ENCODE data around the gene LAMC1. TPM values are rescaled to one million over a fixed set of nuclear protein-coding genes. Genes with fewer than 3 reads are reported as not detected.

Gene LAMC1
- not detected for total RNA-seq

DNA sequence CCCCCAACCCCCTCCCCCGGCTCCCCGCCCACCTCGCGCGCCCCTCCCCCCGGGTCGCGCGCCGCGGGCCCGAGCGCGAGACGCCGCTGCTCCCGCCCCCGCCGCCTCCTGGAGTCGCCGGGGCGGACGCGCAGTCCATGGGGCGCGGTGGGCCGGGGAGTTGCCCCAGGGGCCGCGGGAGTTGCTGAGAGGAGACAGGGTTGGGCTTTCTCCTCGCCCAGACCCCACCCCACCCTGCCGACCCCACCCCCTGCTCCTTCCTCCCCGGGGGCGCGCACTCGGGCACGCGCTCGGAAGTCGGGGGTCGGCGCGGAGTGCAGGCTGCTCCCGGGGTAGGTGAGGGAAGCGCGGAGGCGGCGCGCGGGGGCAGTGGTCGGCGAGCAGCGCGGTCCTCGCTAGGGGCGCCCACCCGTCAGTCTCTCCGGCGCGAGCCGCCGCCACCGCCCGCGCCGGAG is at the start of gene LAMC1:
Gene LAMC1, plus strand, starts transcription at position 275 of the 455 bp plus-strand sequence. CDS start 297 bp downstream, outside the sequence.
- no peak for DNase-seq

DNA sequence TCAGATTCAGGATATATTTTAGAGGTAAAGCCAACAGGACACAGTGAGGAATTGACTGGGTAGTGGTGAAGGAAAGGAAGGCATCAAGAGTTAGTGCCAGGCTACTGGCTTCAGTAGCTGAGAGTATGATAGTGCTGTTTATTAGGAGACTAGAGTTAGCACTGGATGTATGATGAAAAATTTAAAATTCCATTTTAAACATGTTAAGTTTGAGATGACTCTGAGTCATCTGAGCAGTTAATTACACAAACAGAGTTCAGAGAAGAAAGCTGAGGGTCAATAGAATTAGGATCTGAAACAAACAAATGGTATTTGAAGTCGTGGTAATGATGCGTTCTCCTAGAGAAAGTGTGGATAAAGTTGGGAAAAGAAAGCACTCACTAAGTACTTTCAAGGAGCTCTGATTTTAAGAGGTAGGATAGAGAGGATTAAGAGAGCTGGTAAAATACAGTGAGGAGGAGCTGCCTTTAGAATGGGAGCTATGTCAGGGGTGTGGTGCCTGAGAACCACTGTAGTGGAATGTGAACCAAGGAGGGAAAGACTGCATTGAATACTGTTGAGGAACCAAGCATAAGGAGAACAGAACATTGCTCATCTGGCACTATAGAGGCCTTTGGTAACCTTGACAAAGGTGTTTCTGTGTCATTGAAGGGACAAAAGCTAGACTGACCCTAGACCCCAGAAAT is 48.6 kb upstream of the LAMC1 start:
- no peak for DNase-seq

DNA sequence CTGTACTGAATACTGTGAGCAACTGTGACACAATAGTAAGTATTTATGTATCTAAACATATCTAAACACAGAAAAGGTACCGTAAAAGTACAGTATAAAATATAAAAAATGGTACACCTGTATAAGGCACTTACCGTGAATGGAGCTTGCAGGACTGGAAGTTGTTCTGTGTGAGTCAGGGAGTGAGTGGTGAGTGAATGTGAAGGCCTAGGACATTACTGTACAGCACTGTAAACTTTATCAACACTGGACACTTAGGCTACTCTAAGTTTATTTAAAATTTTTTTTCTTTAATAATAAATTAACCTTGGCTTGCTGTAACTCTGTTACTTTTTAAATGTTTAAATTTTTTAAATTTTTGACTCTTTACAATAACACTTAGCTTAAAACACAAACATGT is 45.7 kb upstream of the LAMC1 start:
- no peak for DNase-seq

GRCh38 chr1:182978151-182978853 is 44.9 kb upstream of the LAMC1 start:
- DNase-seq: no peak

- no peak for DNase-seq
Observed at GRCh38 chr1:182984138-182984537, 39.1 kb upstream of the LAMC1 start.

DNA sequence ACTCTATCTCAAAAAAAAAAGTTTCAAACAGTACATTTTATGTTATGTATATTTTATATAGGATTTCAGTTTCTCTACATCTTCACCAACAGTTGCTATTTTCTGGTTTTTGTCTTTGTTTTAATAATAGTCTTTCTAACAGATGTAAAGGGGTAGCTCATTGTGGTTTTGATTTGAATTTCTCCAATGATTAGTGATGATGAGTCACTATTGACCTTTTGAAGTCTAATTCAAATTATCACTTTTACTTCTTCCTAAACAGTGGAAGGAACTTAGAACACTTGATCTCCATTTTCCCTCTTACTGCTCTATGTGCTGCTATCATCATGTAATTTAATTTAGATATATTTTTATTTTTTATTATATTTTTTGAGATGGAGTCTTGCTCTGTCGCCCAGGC is 38.6 kb upstream of the LAMC1 start:
- no peak for DNase-seq

GRCh38 chr1:182985876-182986275 is 37.3 kb upstream of the LAMC1 start:
- DNase-seq: no peak

DNA sequence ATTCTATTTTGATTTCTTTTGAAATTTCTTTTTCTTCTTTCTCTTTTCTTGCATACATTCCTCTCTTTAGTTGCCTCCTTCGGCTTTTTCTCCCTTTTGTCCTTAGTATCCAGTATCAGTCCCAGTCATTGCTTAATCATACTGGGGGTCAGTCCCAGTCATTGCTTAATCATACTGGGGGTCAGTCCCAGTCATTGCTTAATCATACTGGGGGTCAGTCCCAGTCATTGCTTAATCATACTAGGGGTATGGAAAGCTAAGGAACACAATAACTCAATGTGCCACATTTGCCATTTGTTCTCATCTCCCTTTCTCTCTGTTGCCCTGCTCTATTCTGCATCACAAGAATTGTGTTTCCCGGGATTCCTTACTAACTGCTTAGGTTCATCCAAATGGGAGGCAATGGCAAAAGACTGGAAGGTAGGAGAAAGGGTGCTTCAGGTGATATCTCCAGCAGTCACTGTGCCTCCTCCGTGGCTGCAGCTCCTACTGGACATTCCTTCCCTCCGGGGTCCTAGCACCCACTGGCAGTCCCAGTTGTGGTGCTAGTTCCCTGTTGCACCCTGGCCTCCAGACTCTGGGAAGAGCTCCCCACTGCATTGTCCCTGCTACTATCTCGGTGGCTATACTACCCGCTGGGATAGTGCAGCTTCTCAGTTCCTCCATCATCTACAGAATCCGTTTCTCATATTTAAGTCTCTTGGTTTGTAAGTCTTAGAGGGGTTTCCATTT is 32.6 kb upstream of the LAMC1 start:
- DNase-seq: no peak

GRCh38 chr1:182993746-182994145 is 29.5 kb upstream of the LAMC1 start:
- no peak for DNase-seq

DNA sequence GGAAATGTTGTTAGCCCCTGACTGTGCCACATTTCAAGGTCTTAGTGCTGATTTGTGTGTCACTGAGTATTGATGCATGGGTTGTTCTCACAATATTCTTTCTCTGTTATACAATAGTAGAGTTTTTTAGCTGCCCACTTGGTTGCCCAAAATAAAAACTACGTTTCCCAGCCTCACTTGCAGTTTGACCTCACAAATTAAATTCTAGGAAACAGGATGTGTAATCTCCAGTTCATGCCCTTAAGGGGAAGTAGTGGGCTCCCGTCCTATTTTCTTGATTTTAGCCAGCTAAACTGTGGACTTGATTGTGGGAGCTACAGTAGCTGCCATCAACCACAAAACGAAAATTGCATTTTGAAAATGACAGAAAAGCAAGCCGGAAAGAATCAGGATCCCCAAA is 27.3 kb upstream of the LAMC1 start:
- no peak for DNase-seq

DNA sequence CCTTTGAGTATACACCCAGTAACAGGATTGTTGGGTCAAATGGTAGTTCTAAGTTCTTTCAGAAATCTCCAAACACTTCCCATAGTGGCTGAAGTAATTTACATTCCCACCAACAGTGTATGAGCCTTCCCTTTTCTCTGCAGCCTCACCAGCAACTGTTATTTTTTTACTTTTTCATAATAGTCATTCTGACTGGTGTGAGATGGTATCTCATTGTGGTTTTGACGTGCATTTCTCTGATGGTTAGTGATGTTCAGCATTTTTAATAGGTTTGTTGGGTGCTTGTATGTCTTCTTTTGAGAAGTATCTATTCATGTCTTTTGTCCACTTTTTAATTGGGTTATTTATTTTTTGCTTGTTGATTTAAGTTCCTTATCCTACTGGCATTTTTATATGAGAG is 26.4 kb upstream of the LAMC1 start:
- no peak for DNase-seq

DNA sequence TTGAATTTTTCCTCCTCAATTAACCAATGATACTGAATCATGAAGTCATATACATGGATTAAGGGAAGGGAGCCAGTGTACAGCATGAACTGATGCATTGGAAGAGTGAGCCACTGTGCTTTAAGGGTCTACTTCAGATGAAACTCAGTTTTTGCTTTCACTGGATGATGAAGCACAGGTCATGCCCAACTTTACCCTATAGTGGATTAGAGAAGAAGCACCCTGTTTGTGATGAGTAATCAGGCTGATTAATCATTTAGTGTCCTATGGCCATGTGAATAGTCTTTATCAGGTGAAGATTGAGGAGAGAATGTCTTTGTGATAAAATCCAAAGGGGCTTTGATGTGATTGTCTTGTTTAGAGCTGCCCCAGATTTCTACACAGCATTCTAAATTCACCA is 24.7 kb upstream of the LAMC1 start:
- DNase-seq: no peak

DNA sequence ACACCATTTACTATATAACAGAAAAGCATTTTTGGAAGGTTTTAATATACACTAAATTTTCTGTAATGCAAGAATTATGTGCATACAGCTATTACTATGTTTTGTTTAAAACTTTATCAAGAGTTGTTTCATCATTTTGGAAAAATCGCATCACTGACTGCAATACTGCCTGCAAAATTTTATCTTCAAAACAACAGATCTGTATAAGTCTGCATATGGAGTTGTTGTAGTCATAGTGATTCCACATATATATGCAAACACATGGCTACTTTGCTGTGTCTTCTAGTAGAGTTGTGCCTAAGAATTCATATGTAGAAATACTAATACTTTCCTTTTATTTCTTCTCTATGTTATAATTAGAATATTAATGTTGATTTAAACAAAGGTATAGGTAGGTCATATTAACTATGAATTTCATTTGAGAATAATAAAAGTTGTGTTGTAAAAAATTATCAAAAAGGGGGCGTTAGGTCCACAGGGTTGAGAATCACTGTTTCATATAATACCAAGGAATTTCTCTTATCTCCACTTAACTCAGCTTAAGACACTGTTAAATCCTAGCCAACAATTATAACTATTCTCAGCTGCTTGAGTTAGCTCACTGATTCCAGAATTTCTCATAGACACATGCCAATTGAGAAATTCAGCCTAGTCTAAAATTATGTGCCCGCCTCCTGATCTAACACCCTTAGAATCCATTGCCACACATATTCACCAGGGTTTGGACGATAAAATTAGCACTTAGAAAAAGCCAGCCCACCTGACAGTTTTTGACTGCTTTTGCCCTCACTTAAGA is 22.9 kb upstream of the LAMC1 start:
- DNase-seq: no peak

- no peak for DNase-seq
Observed at GRCh38 chr1:183002267-183002666, 21.0 kb upstream of the LAMC1 start.

GRCh38 chr1:183002797-183003196 is 20.4 kb upstream of the LAMC1 start:
- DNase-seq: no peak

GRCh38 chr1:183003203-183003602 is 20.0 kb upstream of the LAMC1 start:
- no peak for DNase-seq

- DNase-seq: no peak
Observed at GRCh38 chr1:183004141-183004540, 19.1 kb upstream of the LAMC1 start.

- DNase-seq: no peak
Observed at GRCh38 chr1:183011859-183012258, 11.4 kb upstream of the LAMC1 start.

GRCh38 chr1:183012301-183012994 is 10.8 kb upstream of the LAMC1 start:
- no peak for DNase-seq

DNA sequence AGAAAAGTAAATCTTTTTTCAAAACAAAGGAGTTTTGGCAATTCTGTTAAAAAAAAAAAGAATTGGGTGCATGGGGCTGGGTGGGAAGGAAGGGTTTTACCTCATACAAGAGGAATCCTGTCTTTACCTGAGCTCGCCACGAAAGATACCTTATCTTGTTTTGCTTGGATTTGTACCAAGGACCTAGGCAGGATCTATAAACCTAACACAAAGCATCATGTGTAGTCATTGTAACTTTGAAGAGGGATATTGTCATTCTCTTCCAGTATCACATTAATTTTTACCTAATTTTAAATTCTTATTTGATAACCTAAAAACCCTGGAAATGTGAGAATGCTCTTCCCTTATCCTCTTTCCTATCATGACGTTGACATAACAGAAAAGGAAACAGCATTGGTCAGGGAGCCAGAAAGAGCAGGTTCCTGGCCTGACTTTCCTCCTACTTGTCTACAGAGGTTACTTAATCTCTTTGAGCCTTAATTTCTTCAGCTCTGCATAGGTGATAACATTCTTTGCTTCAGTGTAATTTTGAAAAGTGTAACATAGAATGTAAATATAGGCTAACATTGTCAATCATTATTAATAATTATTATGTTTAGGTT is 4.0 kb upstream of the LAMC1 start:
- no peak for DNase-seq

GRCh38 chr1:183019860-183020259 is 3.4 kb upstream of the LAMC1 start:
- DNase-seq: no peak

Data from effector CD4-positive, alpha-beta T cell (primary cell).